ENCODE measurements around the gene DGCR6. TPM values are rescaled to one million over a fixed set of nuclear protein-coding genes. Genes with fewer than 3 reads are reported as not detected.
"Not testable (repeated sequence)": the region's sequence is repeated elsewhere in the genome, so short reads cannot be mapped to it uniquely, and the experiment has no call there.

The DGCR6 gene
- total and polyA plus RNA-seq, 2 donors (not counting 1 experiment from before 2014, with no cell fraction given) = 0.56 to 0.83 TPM

- DNase-seq (ENCODE audit: low read depth in 2 of 2) = no peak
- Histone ChIP-seq H3K4me2 (ENCODE audit: extremely low read depth, insufficient read depth, low read length) (no peak within 1 kb of the TSS), H2AFZ (ENCODE audit: low read length) (no peak within 1 kb of the TSS), H3K4me3 (replicated peaks in 1 of 4; ENCODE audit: control extremely low read depth in 1 of 4, insufficient read depth in 1 of 4, low read depth in 3 of 4, low read length in 4 of 4) (no peak within 1 kb of the TSS), H4K20me1 (ENCODE audit: control insufficient read depth, extremely low read depth, insufficient read depth, low read length) (no peaks in the 10 kb centered on the region), H3K9me3 (ENCODE audit: control insufficient read depth, insufficient read depth, low read depth, low read length) (no peaks in the 10 kb centered on the region), H3K4me1 (ENCODE audit: control insufficient read depth, extremely low read depth, insufficient read depth, low read length) (no peaks in the 10 kb centered on the region), H3K79me2 (ENCODE audit: control insufficient read depth, insufficient read depth, low read length) (no peaks in the 10 kb centered on the region), H3K36me3 (ENCODE audit: control insufficient read depth, insufficient read depth, low read length) (no peaks in the 10 kb centered on the region), H3K27me3 (ENCODE audit: control insufficient read depth, insufficient read depth, low read length) (no peaks in the 10 kb centered on the region), H3K27ac (ENCODE audit: insufficient read depth, low read length) (no peak within 1 kb of the TSS), H3K9ac (ENCODE audit: insufficient read depth, low read length) (no peak within 1 kb of the TSS)
- no peak for TF ChIP-seq EZH2 (IDR thresholded peaks at IDR 0.05; ENCODE audit: low read length, missing control alignments)
- no peak for TF ChIP-seq CTCF (conservative IDR thresholded peaks at IDR 0.05 in 1 of 2, IDR thresholded peaks at IDR 0.05 in 1 of 2; ENCODE audit: low read depth in 1 of 2, low read length in 2 of 2)
Observed at GRCh38 chr22:18935889-18936529, 29.9 kb downstream of the DGCR6 start, which contains the start of gene PRODH. Gene PRODH (minus strand): TSS chr22:18936293. CDS start chr22:18936287, 6 bp downstream.

DNA sequence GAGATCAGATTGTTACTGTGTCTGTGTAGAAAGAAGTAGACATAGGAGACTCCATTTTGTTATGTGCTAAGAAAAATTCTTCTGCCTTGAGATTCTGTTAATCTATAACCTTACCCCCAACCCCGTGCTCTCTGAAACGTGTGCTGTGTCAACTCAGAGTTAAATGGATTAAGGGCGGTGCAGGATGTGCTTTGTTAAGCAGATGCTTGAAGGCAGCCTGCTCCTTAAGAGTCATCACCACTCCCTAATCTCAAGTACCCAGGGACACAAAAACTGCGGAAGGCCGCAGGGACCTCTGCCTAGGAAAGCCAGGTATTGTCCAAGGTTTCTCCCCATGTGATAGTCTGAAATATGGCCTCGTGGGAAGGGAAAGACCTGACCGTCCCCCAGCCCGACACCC, 32.6 kb downstream of the DGCR6 start:
- H3K36me3 ChIP-seq (ENCODE audit: control insufficient read depth, insufficient read depth, low read length); DNase-seq (ENCODE audit: low read depth in 2 of 2); H2AFZ ChIP-seq (ENCODE audit: low read length); H4K20me1 ChIP-seq (ENCODE audit: control insufficient read depth, extremely low read depth, insufficient read depth, low read length); H3K27me3 ChIP-seq (ENCODE audit: control insufficient read depth, insufficient read depth, low read length); H3K9ac ChIP-seq (ENCODE audit: insufficient read depth, low read length); H3K27ac ChIP-seq (ENCODE audit: insufficient read depth, low read length); H3K9me3 ChIP-seq (ENCODE audit: control insufficient read depth, insufficient read depth, low read depth, low read length); H3K79me2 ChIP-seq (ENCODE audit: control insufficient read depth, insufficient read depth, low read length); H3K4me2 ChIP-seq (ENCODE audit: extremely low read depth, insufficient read depth, low read length); H3K4me1 ChIP-seq (ENCODE audit: control insufficient read depth, extremely low read depth, insufficient read depth, low read length); H3K4me3 ChIP-seq (replicated peaks in 1 of 4; ENCODE audit: control extremely low read depth in 1 of 4, insufficient read depth in 1 of 4, low read depth in 3 of 4, low read length in 4 of 4): not testable (repeated sequence)

DNA sequence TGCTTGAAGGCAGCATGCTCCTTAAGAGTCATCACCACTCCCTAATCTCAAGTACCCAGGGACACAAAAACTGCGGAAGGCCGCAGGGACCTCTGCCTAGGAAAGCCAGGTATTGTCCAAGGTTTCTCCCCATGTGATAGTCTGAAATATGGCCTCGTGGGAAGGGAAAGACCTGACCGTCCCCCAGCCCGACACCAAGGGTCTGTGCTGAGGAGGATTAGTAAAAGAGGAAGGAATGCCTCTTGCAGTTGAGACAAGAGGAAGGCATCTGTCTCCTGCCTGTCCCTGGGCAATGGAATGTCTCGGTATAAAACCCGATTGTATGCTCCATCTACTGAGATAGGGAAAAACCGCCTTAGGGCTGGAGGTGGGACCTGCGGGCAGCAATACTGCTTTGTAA, 41.0 kb downstream of the DGCR6 start:
- not testable (repeated sequence) for H3K36me3 ChIP-seq (ENCODE audit: control insufficient read depth, insufficient read depth, low read length); H3K27me3 ChIP-seq (ENCODE audit: control insufficient read depth, insufficient read depth, low read length); H3K27ac ChIP-seq (ENCODE audit: insufficient read depth, low read length); H3K79me2 ChIP-seq (ENCODE audit: control insufficient read depth, insufficient read depth, low read length); H3K9ac ChIP-seq (ENCODE audit: insufficient read depth, low read length); H3K4me2 ChIP-seq (ENCODE audit: extremely low read depth, insufficient read depth, low read length); H4K20me1 ChIP-seq (ENCODE audit: control insufficient read depth, extremely low read depth, insufficient read depth, low read length); H3K9me3 ChIP-seq (ENCODE audit: control insufficient read depth, insufficient read depth, low read depth, low read length); H3K4me1 ChIP-seq (ENCODE audit: control insufficient read depth, extremely low read depth, insufficient read depth, low read length); H2AFZ ChIP-seq (ENCODE audit: low read length); DNase-seq (ENCODE audit: low read depth in 2 of 2); H3K4me3 ChIP-seq (replicated peaks in 1 of 4; ENCODE audit: control extremely low read depth in 1 of 4, insufficient read depth in 1 of 4, low read depth in 3 of 4, low read length in 4 of 4)

DNA sequence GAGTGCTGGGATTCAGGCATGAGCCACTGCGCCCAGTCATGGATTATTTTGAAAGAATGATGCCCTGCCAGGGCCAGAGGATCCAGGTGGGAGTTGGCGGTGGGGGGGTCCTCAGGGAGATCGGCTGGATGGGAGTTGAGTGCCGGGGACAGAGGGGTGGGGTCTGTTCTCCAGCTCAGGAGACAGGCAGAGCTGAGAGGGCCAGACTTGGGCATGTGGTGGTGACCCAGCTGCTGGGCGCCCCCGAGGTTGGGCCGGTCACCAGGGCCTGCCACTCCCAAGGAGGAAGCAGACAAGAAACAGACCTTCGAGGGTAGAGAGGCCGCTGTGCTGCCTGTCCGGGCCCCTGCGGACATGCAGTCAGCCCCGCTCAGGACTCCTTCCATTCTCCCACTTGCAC, 41.8 kb downstream of the DGCR6 start:
- no peak for TF ChIP-seq CTCF (conservative IDR thresholded peaks at IDR 0.05 in 1 of 2, IDR thresholded peaks at IDR 0.05 in 1 of 2; ENCODE audit: low read depth in 1 of 2, low read length in 2 of 2)
- TF ChIP-seq EZH2 (IDR thresholded peaks at IDR 0.05; ENCODE audit: low read length, missing control alignments) = no peak
- DNase-seq (ENCODE audit: low read depth in 2 of 2) = no peak
- H2AFZ ChIP-seq (ENCODE audit: low read length) = no peak overlapping the region
- no peaks in the 10 kb centered on the region for H3K79me2 ChIP-seq (ENCODE audit: control insufficient read depth, insufficient read depth, low read length)
- H3K4me2 ChIP-seq (ENCODE audit: extremely low read depth, insufficient read depth, low read length) = no peak overlapping the region
- no peaks in the 10 kb centered on the region for H3K4me1 ChIP-seq (ENCODE audit: control insufficient read depth, extremely low read depth, insufficient read depth, low read length)
- H3K27ac ChIP-seq (ENCODE audit: insufficient read depth, low read length) = no peak overlapping the region
- no peaks in the 10 kb centered on the region for H3K27me3 ChIP-seq (ENCODE audit: control insufficient read depth, insufficient read depth, low read length)
- no peak overlapping the region for H3K9ac ChIP-seq (ENCODE audit: insufficient read depth, low read length)
- H4K20me1 ChIP-seq (ENCODE audit: control insufficient read depth, extremely low read depth, insufficient read depth, low read length) = no peaks in the 10 kb centered on the region
- no peaks in the 10 kb centered on the region for H3K9me3 ChIP-seq (ENCODE audit: control insufficient read depth, insufficient read depth, low read depth, low read length)
- no peak overlapping the region for H3K4me3 ChIP-seq (replicated peaks in 1 of 4; ENCODE audit: control extremely low read depth in 1 of 4, insufficient read depth in 1 of 4, low read depth in 3 of 4, low read length in 4 of 4)
- H3K36me3 ChIP-seq (ENCODE audit: control insufficient read depth, insufficient read depth, low read length) = no peaks in the 10 kb centered on the region

Data from fibroblast of lung (primary cell).